ENCODE results near the gene DARS2. TPM values are rescaled to one million over a fixed set of nuclear protein-coding genes. Genes with fewer than 3 reads are reported as not detected.
A peak's percentile ranks its signal among the peaks of the same experiment; 100 is the strongest.

The DARS2 gene
- total and polyA plus RNA-seq, 7 experiments from 2014 or later, result 3.6 to 26.0 (median 13.2) TPM

- H3K4me3 Mint-ChIP-seq, result peak overlapping the region in 4 of 10 donors; percentile 9 to 34 (median 24)
- H3K4me1 Mint-ChIP-seq, result peaks cover 8 to 54% (median 33%) of the 10 kb centered on the region in 7 donors
- Histone ChIP-seq H3K27ac (ENCODE audit: low read depth, low read length) (no peak overlapping the region), H3K4me3 (ENCODE audit: low read length) (no peak overlapping the region), H3K9me3 (ENCODE audit: control insufficient read depth in 2 of 3, low read length in 3 of 3) (no peaks in the 10 kb centered on the region), H3K4me1 (ENCODE audit: control insufficient read depth in 2 of 2, insufficient read depth in 2 of 2, low read length in 2 of 2) (peaks cover 17 to 19% of the 10 kb centered on the region in 2 donors), H3K27me3 (ENCODE audit: control insufficient read depth in 2 of 2, insufficient read depth in 2 of 2, low read length in 2 of 2) (no peaks in the 10 kb centered on the region), H3K36me3 (ENCODE audit: control insufficient read depth in 2 of 3, insufficient read depth in 3 of 3, low read length in 3 of 3) (peaks cover 5 to 26% (median 8%) of the 10 kb centered on the region in 3 experiments)
- intact Hi-C loops (cut with micrococcal nuclease), result no loop called here
- DNase-seq, result no peak
- ATAC-seq, result peak; percentile 31
- peak overlapping the region in 4 of 9 donors; percentile 20 to 76 (median 45) for H3K27ac Mint-ChIP-seq
- no peaks in the 10 kb centered on the region for H3K9me3 Mint-ChIP-seq
- no peaks in the 10 kb centered on the region for H3K27me3 Mint-ChIP-seq
- CTCF ChIA-PET, result no interaction called here
- peaks cover 18 to 60% (median 53%) of the 10 kb centered on the region in 5 donors for H3K36me3 Mint-ChIP-seq
- POLR2A ChIA-PET, result no interaction called here
Measured at GRCh38 chr1:173886746-173887611, 62.5 kb downstream of the DARS2 start.

GRCh38 chr1:173887627-173888026, 63.2 kb downstream of the DARS2 start:
- Mint-ChIP-seq H3K9me3 (no peaks in the 10 kb centered on the region), H3K4me1 (peaks cover 8 to 58% (median 37%) of the 10 kb centered on the region in 7 donors), H3K4me3 (peak overlapping the region in 6 of 10 donors; percentile 2 to 30 (median 12)), H3K27ac (peak overlapping the region in 4 of 9 donors; percentile 20 to 76 (median 28)), H3K36me3 (peaks cover 18 to 65% (median 59%) of the 10 kb centered on the region in 5 donors), H3K27me3 (no peaks in the 10 kb centered on the region)
- ChIA-PET POLR2A (no interaction called here), CTCF (no interaction called here)
- DNase-seq (no peak), ATAC-seq (no peak)
- Histone ChIP-seq H3K27ac (ENCODE audit: low read depth, low read length) (no peak overlapping the region), H3K36me3 (ENCODE audit: control insufficient read depth in 2 of 3, insufficient read depth in 3 of 3, low read length in 3 of 3) (peaks cover 5 to 26% (median 8%) of the 10 kb centered on the region in 3 experiments), H3K4me3 (ENCODE audit: low read length) (no peak overlapping the region), H3K9me3 (ENCODE audit: control insufficient read depth in 2 of 3, low read length in 3 of 3) (no peaks in the 10 kb centered on the region), H3K27me3 (ENCODE audit: control insufficient read depth in 2 of 2, insufficient read depth in 2 of 2, low read length in 2 of 2) (no peaks in the 10 kb centered on the region), H3K4me1 (ENCODE audit: control insufficient read depth in 2 of 2, insufficient read depth in 2 of 2, low read length in 2 of 2) (peaks cover 17 to 19% of the 10 kb centered on the region in 2 donors)
- intact Hi-C loops (cut with micrococcal nuclease), result no loop called here

DNA sequence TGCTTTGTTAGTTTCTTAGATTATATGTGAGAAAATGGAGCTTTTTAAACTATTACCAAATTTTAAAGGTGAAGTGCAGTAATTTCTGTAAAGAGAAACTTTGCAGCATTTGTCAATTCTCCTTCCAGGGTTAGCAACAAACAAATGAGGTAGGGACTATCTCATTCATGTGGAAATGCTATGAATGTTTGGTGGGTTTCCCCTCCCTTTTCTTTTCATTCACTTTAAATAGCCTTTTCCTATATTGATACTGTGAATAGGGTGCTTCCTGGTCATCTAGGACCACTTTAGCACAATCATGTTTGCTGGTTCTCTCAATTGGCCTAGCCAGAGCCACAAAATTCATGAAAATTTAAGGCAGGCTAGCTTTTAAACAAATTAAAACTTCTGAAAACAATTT, 64.3 kb downstream of the DARS2 start:
- Mint-ChIP-seq H3K36me3 (peaks cover 18 to 66% (median 64%) of the 10 kb centered on the region in 5 donors), H3K4me1 (peaks cover 8 to 58% (median 37%) of the 10 kb centered on the region in 7 donors)
- DNase-seq, result no peak

DNA sequence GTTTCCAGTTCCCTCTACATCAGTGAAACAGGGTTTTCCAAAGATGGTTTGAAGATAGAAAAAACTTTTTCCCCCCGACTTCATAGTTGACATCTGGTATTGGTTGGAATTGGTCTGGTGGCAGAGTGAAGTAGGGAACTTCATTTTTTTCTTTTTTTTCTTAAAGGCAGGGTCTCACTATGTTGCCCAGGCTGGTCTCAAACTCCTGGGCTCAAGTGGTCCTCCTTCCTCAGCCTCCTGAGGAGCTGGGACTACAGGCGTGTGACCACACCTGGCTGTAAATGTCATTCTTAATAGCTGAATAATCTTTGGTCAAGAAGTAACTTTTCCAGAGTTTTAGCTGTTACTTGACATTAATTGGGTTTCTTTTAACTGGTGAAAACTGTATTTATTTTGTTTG, 65.4 kb downstream of the DARS2 start:
- Mint-ChIP-seq H3K27ac (no peak overlapping the region), H3K4me3 (no peak overlapping the region), H3K4me1 (peaks cover 8 to 64% (median 37%) of the 10 kb centered on the region in 7 donors), H3K9me3 (no peaks in the 10 kb centered on the region), H3K36me3 (peaks cover 18 to 75% (median 66%) of the 10 kb centered on the region in 5 donors), H3K27me3 (no peaks in the 10 kb centered on the region)
- ATAC-seq, result no peak
- H3K4me3 ChIP-seq (ENCODE audit: low read length), result no peak overlapping the region
- intact Hi-C loops (cut with micrococcal nuclease), result no loop called here
- no peaks in the 10 kb centered on the region for H3K9me3 ChIP-seq (ENCODE audit: control insufficient read depth in 2 of 3, low read length in 3 of 3)
- no peaks in the 10 kb centered on the region for H3K27me3 ChIP-seq (ENCODE audit: control insufficient read depth in 2 of 2, insufficient read depth in 2 of 2, low read length in 2 of 2)
- H3K4me1 ChIP-seq (ENCODE audit: control insufficient read depth in 2 of 2, insufficient read depth in 2 of 2, low read length in 2 of 2), result peaks cover 17 to 19% of the 10 kb centered on the region in 2 donors
- no peak for DNase-seq
- POLR2A ChIA-PET, result interaction anchor here (0.7 kb wide), 1 partner anchor 1398 kb away, joined by 3 read pairs; no protein-coding TSS in a partner anchor
- no peak overlapping the region for H3K27ac ChIP-seq (ENCODE audit: low read depth, low read length)
- CTCF ChIA-PET, result no interaction called here
- H3K36me3 ChIP-seq (ENCODE audit: control insufficient read depth in 2 of 3, insufficient read depth in 3 of 3, low read length in 3 of 3), result peaks cover 5 to 23% (median 8%) of the 10 kb centered on the region in 3 experiments

More for the DNA sequence above, 64.3 kb downstream of the DARS2 start:
- Histone ChIP-seq H3K4me1 (ENCODE audit: control insufficient read depth in 2 of 2, insufficient read depth in 2 of 2, low read length in 2 of 2) (peaks cover 17 to 19% of the 10 kb centered on the region in 2 donors), H3K27me3 (ENCODE audit: control insufficient read depth in 2 of 2, insufficient read depth in 2 of 2, low read length in 2 of 2) (no peaks in the 10 kb centered on the region), H3K27ac (ENCODE audit: low read depth, low read length) (no peak overlapping the region), H3K4me3 (ENCODE audit: low read length) (no peak overlapping the region), H3K9me3 (ENCODE audit: control insufficient read depth in 2 of 3, low read length in 3 of 3) (no peaks in the 10 kb centered on the region), H3K36me3 (ENCODE audit: control insufficient read depth in 2 of 3, insufficient read depth in 3 of 3, low read length in 3 of 3) (peaks cover 5 to 26% (median 8%) of the 10 kb centered on the region in 3 experiments)
- ChIA-PET CTCF (no interaction called here), POLR2A (no interaction called here)
- no peaks in the 10 kb centered on the region for H3K9me3 Mint-ChIP-seq
- no peak overlapping the region for H3K27ac Mint-ChIP-seq
- no peak overlapping the region for H3K4me3 Mint-ChIP-seq
- no peak for ATAC-seq
- no peaks in the 10 kb centered on the region for H3K27me3 Mint-ChIP-seq
- intact Hi-C loops (cut with micrococcal nuclease), result no loop called here

GRCh38 chr1:173893611-173894010, 69.1 kb downstream of the DARS2 start:
- H3K4me1 Mint-ChIP-seq, result peaks cover 0 to 38% (median 16%) of the 10 kb centered on the region in 7 donors
- intact Hi-C loops (cut with micrococcal nuclease), result no loop called here
- H3K4me3 Mint-ChIP-seq, result no peak overlapping the region
- peaks cover 0 to 62% (median 33%) of the 10 kb centered on the region in 5 donors for H3K36me3 Mint-ChIP-seq
- Histone ChIP-seq H3K27ac (ENCODE audit: low read depth, low read length) (no peak overlapping the region), H3K4me1 (ENCODE audit: control insufficient read depth in 2 of 2, insufficient read depth in 2 of 2, low read length in 2 of 2) (no peaks in the 10 kb centered on the region), H3K27me3 (ENCODE audit: control insufficient read depth in 2 of 2, insufficient read depth in 2 of 2, low read length in 2 of 2) (no peaks in the 10 kb centered on the region), H3K36me3 (ENCODE audit: control insufficient read depth in 2 of 3, insufficient read depth in 3 of 3, low read length in 3 of 3) (no peaks in the 10 kb centered on the region), H3K9me3 (ENCODE audit: control insufficient read depth in 2 of 3, low read length in 3 of 3) (no peaks in the 10 kb centered on the region), H3K4me3 (ENCODE audit: low read length) (no peak overlapping the region)
- ChIA-PET POLR2A (no interaction called here), CTCF (no interaction called here)
- no peaks in the 10 kb centered on the region for H3K27me3 Mint-ChIP-seq
- H3K9me3 Mint-ChIP-seq, result no peaks in the 10 kb centered on the region
- DNase-seq (no peak), ATAC-seq (no peak)
- H3K27ac Mint-ChIP-seq, result no peak overlapping the region

DNA sequence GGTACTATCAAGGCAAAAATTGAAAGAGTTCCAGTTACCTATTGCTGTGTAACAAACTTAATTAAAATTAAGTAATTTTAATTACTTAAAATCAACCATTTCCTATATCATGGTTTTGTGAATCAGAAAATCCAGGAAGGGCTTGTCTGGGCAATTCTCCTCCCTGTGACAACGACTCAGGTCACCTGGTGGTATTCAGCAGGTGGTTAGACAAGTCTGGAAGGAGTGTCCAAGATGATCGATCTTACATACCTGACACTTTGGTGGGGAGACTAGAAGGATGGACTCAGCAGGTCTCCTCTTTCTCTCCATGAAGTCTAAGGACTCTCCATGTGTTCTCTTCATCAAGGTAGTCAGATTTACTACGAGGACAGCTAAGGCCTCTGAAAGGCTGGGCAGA, 69.7 kb downstream of the DARS2 start:
- Mint-ChIP-seq H3K4me3 (no peak overlapping the region), H3K4me1 (peaks cover 0 to 41% (median 16%) of the 10 kb centered on the region in 7 donors), H3K36me3 (peaks cover 0 to 66% (median 34%) of the 10 kb centered on the region in 5 donors), H3K27me3 (no peaks in the 10 kb centered on the region), H3K9me3 (no peaks in the 10 kb centered on the region), H3K27ac (no peak overlapping the region)
- CTCF ChIA-PET, result no interaction called here
- Histone ChIP-seq H3K36me3 (ENCODE audit: control insufficient read depth in 2 of 3, insufficient read depth in 3 of 3, low read length in 3 of 3) (no peaks in the 10 kb centered on the region), H3K27me3 (ENCODE audit: control insufficient read depth in 2 of 2, insufficient read depth in 2 of 2, low read length in 2 of 2) (no peaks in the 10 kb centered on the region), H3K9me3 (ENCODE audit: control insufficient read depth in 2 of 3, low read length in 3 of 3) (no peaks in the 10 kb centered on the region), H3K4me1 (ENCODE audit: control insufficient read depth in 2 of 2, insufficient read depth in 2 of 2, low read length in 2 of 2) (no peaks in the 10 kb centered on the region), H3K4me3 (ENCODE audit: low read length) (no peak overlapping the region), H3K27ac (ENCODE audit: low read depth, low read length) (no peak overlapping the region)
- DNase-seq (no peak), ATAC-seq (no peak)
- POLR2A ChIA-PET, result no interaction called here
- intact Hi-C loops (cut with micrococcal nuclease), result no loop called here

All from naive thymus-derived CD4-positive, alpha-beta T cell (primary cell).